ENCODE data around the gene ASXL3.

GRCh38 chr18:33630476-33630875, 52.5 kb downstream of the ASXL3 start:
- no peak for TF ChIP-seq CTCF (IDR thresholded peaks at IDR 0.05; ENCODE audit: insufficient read depth, low read length)
- TF ChIP-seq, protein P1, sequence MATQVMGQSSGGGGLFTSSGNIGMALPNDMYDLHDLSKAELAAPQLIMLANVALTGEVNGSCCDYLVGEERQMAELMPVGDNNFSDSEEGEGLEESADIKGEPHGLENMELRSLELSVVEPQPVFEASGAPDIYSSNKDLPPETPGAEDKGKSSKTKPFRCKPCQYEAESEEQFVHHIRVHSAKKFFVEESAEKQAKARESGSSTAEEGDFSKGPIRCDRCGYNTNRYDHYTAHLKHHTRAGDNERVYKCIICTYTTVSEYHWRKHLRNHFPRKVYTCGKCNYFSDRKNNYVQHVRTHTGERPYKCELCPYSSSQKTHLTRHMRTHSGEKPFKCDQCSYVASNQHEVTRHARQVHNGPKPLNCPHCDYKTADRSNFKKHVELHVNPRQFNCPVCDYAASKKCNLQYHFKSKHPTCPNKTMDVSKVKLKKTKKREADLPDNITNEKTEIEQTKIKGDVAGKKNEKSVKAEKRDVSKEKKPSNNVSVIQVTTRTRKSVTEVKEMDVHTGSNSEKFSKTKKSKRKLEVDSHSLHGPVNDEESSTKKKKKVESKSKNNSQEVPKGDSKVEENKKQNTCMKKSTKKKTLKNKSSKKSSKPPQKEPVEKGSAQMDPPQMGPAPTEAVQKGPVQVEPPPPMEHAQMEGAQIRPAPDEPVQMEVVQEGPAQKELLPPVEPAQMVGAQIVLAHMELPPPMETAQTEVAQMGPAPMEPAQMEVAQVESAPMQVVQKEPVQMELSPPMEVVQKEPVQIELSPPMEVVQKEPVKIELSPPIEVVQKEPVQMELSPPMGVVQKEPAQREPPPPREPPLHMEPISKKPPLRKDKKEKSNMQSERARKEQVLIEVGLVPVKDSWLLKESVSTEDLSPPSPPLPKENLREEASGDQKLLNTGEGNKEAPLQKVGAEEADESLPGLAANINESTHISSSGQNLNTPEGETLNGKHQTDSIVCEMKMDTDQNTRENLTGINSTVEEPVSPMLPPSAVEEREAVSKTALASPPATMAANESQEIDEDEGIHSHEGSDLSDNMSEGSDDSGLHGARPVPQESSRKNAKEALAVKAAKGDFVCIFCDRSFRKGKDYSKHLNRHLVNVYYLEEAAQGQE (IDR thresholded peaks at IDR 0.05; ENCODE audit: insufficient replicate concordance, low read depth): no peak
